HepG2 (cell line): ENCODE measurements around the gene SLC66A3. TPM values are rescaled to one million over a fixed set of nuclear protein-coding genes. Genes with fewer than 3 reads are reported as not detected.

Source experiments
- ATF4 ChIP-seq, 2 experiments: fragments of 450-650 bp in 1 of 2; sonication (generic) in 1 of 2; formaldehyde crosslinking; IDR thresholded peaks; 2 replicates each; pipeline versions ENCODE4 v1.5.0 to v1.8.0; 2020 to 2022; ENCODE audit warnings: mild to moderate bottlenecking in 1 of 2, missing genetic modification reagents in 1 of 2
- EHMT2 ChIP-seq: fragments of 200-600 bp; sonication (generic); IDR thresholded peaks from 2 replicates; pipeline ENCODE4 v1.7.0; 2017; ENCODE audit warnings: antibody characterized with exemption, low read depth, low read length, borderline replicate concordance
- FOXA1 ChIP-seq, 2 experiments: fragments of 450-650 bp in 1 of 2; sonication (generic) in 1 of 2; formaldehyde crosslinking in 1 of 2; IDR thresholded peaks; 2 replicates each; pipeline versions ENCODE4 v1.4.0 to v1.6.1; 2016 to 2020; ENCODE audit warnings: missing genetic modification reagents in 1 of 2
- KLF13 ChIP-seq: sonication (generic); formaldehyde crosslinking; IDR thresholded peaks from 2 replicates; pipeline ENCODE4 v1.4.0; 2020; ENCODE audit warnings: mild to moderate bottlenecking, missing genetic modification reagents
- MLXIP ChIP-seq: sonication (generic); formaldehyde crosslinking; IDR thresholded peaks from 2 replicates; pipeline ENCODE4 v1.9.0; 2021; ENCODE audit warnings: missing genetic modification reagents, borderline replicate concordance
- MTERF4 ChIP-seq: sonication (generic); formaldehyde crosslinking; IDR thresholded peaks from 2 replicates; pipeline ENCODE4 v1.8.0; 2023; ENCODE audit warnings: mild to moderate bottlenecking, missing genetic modification reagents
- NR2F2 ChIP-seq: IDR thresholded peaks from 2 replicates; pipeline ENCODE4 v1.6.1; 2012; ENCODE audit warnings: low read depth, inconsistent platforms, borderline replicate concordance
- REPIN1 ChIP-seq: sonication (generic); formaldehyde crosslinking; IDR thresholded peaks from 2 replicates; pipeline ENCODE4 v1.8.0; 2022; ENCODE audit warnings: missing genetic modification reagents, low read depth, mild to moderate bottlenecking, borderline replicate concordance
- ZNF136 ChIP-seq: sonication (generic); formaldehyde crosslinking; IDR thresholded peaks from 2 replicates; pipeline ENCODE4 v1.8.1; 2022; ENCODE audit warnings: low read depth, mild to moderate bottlenecking, moderate library complexity, missing genetic modification reagents
- ZNF234 ChIP-seq: sonication (generic); formaldehyde crosslinking; conservative IDR thresholded peaks from 2 replicates; pipeline ENCODE4 v1.5.1; 2020; ENCODE audit warnings: mild to moderate bottlenecking, missing genetic modification reagents
- ZNF335 ChIP-seq: sonication (generic); formaldehyde crosslinking; IDR thresholded peaks from 2 replicates; pipeline ENCODE4 v1.4.0; 2020; ENCODE audit warnings: missing genetic modification reagents
- ZNF703 ChIP-seq: sonication (generic); formaldehyde crosslinking; IDR thresholded peaks from 2 replicates; pipeline ENCODE4 v1.5.1; 2020; ENCODE audit warnings: missing genetic modification reagents, mild to moderate bottlenecking, moderate library complexity, borderline replicate concordance
- polyA plus RNA-seq, 8 experiments: library from polyadenylated mRNA; depleted of rRNA in 3 of 8; stranded (reverse) in 7 of 8; unstranded in 1 of 8; fragments of >200 nt; fragmentation: Illumina TruSeq in 4 of 8; extraction: Trizol in 4 of 8; gene quantifications; 2 replicates each; pipeline versions ENCODE4 v1.2.1 to v1.2.3, GENCODE V29; 2011 to 2016; ENCODE audit warnings: low read depth in 4 of 8, missing spikeins in 1 of 8, mixed read lengths in 1 of 8; ENCODE audit not compliant: insufficient read depth in 1 of 8
- total RNA-seq, 5 experiments: library from RNA; depleted of rRNA; stranded (reverse); fragments of >200 nt; fragmentation: Illumina TruSeq; extraction: Trizol; gene quantifications; 2 replicates each; pipeline ENCODE4 v1.2.3, GENCODE V29; 2016; ENCODE audit warnings: low read depth in 1 of 5
- TF ChIP-seq, protein P1 (sequence below): sonication (generic); formaldehyde crosslinking; IDR thresholded peaks from 2 replicates; pipeline ENCODE4 v1.5.1; 2020; ENCODE audit warnings: missing genetic modification reagents, mild to moderate bottlenecking, borderline replicate concordance
- TF ChIP-seq, protein P2 (sequence below): sonication (generic); formaldehyde crosslinking; IDR thresholded peaks from 2 replicates; pipeline ENCODE4 v1.4.0; 2020; ENCODE audit warnings: mild to moderate bottlenecking, missing genetic modification reagents, borderline replicate concordance

SLC66A3 gene
- total and polyA plus RNA-seq, 2 of the 13 experiments (the other 11 are each of a cell fraction or from before 2014, with no cell fraction given), result 2.2 to 3.7 TPM

GRCh38 chr2:11129598-11130449 lies 25.4 kb upstream of the SLC66A3 start (continued):
- TF ChIP-seq, protein P1, sequence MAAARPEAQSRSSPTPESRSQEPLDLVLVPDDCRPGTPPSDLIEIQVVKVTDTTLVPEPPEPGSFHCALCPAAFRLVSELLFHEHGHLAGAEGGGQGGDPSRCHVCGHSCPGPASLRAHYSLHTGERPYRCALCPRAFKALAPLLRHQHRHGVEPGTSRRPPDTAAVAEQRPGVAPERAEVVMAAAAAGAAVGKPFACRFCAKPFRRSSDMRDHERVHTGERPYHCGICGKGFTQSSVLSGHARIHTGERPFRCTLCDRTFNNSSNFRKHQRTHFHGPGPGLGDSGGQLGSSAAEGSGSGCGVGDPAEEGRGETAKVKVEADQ (CRISPR knock-in tag), result no peak; the same call in 1 of the 2 replicates
- no peak for TF ChIP-seq FOXA1 (IDR thresholded peaks at IDR 0.05)
- TF ChIP-seq FOXA1 (CRISPR knock-in tag; IDR thresholded peaks at IDR 0.05), result 0 out of 2 replicates have a peak, but pooled peaks have one; percentile 27
- TF ChIP-seq MTERF4 (CRISPR knock-in tag), result 0 out of 2 replicates have a peak, but pooled peaks have one; percentile 58
- TF ChIP-seq EHMT2, result no peak
- no peak for TF ChIP-seq ZNF136 (CRISPR knock-in tag)
- TF ChIP-seq ATF4 (CRISPR knock-in tag; IDR thresholded peaks at IDR 0.05), result 0 out of 4 replicates have a peak, but pooled peaks of 1 of the 2 experiments have one; percentile 56
- TF ChIP-seq, protein P2, sequence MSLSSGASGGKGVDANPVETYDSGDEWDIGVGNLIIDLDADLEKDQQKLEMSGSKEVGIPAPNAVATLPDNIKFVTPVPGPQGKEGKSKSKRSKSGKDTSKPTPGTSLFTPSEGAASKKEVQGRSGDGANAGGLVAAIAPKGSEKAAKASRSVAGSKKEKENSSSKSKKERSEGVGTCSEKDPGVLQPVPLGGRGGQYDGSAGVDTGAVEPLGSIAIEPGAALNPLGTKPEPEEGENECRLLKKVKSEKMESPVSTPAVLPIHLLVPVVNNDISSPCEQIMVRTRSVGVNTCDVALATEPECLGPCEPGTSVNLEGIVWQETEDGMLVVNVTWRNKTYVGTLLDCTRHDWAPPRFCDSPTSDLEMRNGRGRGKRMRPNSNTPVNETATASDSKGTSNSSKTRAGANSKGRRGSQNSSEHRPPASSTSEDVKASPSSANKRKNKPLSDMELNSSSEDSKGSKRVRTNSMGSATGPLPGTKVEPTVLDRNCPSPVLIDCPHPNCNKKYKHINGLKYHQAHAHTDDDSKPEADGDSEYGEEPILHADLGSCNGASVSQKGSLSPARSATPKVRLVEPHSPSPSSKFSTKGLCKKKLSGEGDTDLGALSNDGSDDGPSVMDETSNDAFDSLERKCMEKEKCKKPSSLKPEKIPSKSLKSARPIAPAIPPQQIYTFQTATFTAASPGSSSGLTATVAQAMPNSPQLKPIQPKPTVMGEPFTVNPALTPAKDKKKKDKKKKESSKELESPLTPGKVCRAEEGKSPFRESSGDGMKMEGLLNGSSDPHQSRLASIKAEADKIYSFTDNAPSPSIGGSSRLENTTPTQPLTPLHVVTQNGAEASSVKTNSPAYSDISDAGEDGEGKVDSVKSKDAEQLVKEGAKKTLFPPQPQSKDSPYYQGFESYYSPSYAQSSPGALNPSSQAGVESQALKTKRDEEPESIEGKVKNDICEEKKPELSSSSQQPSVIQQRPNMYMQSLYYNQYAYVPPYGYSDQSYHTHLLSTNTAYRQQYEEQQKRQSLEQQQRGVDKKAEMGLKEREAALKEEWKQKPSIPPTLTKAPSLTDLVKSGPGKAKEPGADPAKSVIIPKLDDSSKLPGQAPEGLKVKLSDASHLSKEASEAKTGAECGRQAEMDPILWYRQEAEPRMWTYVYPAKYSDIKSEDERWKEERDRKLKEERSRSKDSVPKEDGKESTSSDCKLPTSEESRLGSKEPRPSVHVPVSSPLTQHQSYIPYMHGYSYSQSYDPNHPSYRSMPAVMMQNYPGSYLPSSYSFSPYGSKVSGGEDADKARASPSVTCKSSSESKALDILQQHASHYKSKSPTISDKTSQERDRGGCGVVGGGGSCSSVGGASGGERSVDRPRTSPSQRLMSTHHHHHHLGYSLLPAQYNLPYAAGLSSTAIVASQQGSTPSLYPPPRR (CRISPR knock-in tag), result no peak; the same call in 1 of the 2 replicates
- no peak for TF ChIP-seq NR2F2
- TF ChIP-seq ZNF703 (CRISPR knock-in tag), result no peak
- no peak for TF ChIP-seq REPIN1 (CRISPR knock-in tag)
- peak; percentile 74 for TF ChIP-seq MLXIP (CRISPR knock-in tag)
- TF ChIP-seq ZNF335 (CRISPR knock-in tag), result 0 out of 2 replicates have a peak, but pooled peaks have one; percentile 68
- peak; percentile 61; the same call in 1 of the 2 replicates for TF ChIP-seq KLF13 (CRISPR knock-in tag)
- no peak for TF ChIP-seq ZNF234 (CRISPR knock-in tag)
